HL-60/S4 treated with retinoic acid at 250 ng/mL for 4 days and 3 days (cell line): ENCODE data around the gene ATP8A2.
"Not testable (repeated sequence)": the region's sequence is repeated elsewhere in the genome, so short reads cannot be mapped to it uniquely, and the experiment has no call there.

Experiments
- in situ Hi-C: fragments of 300-500 bp; cut with MboI; formaldehyde crosslinking; loops from 2 replicates; pipeline ENCODE4 v1.7.0; 2022; ENCODE audit warnings: low sequenced_read_pairs

ATP8A2 gene

DNA sequence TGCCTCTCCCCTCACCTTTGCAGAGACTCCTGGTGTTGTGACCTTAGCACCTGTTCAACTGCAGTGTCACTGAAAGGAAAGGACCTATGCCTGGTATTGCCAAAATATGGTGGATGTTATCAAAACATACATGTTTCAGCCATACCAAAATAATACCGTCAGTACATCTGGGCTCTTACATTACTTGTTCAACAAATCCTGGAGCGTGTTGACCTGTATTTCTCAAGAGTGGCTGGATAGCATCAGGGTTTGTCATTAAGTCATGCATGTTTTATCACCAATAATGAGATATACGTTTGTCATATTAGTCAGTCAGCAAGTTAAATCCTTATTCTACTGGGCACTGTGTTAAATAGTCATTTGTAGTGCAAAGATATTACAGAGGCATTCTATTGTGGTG, 389.3 kb downstream of the ATP8A2 start:
- in situ Hi-C loops, result no loop called here

DNA sequence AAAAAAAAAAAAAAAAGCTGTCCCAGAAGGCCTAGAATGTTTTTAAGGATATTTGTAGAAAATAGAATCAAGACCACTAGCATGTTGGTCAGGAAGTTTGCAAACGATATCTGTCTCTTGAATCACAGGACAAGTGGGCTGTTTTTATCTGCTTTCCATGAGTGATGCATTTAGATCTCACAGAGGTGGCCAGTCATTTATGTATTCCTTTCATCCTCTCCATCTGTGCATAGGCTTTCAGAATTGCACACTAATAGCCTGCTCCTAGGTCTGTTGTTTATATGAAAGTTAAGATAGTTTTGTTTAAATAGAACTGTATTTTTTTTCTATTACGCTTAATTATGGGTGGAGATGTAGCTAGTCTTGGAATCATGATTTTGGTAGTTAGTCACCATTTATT, 390.5 kb downstream of the ATP8A2 start:
- in situ Hi-C loops, result no loop called here

DNA sequence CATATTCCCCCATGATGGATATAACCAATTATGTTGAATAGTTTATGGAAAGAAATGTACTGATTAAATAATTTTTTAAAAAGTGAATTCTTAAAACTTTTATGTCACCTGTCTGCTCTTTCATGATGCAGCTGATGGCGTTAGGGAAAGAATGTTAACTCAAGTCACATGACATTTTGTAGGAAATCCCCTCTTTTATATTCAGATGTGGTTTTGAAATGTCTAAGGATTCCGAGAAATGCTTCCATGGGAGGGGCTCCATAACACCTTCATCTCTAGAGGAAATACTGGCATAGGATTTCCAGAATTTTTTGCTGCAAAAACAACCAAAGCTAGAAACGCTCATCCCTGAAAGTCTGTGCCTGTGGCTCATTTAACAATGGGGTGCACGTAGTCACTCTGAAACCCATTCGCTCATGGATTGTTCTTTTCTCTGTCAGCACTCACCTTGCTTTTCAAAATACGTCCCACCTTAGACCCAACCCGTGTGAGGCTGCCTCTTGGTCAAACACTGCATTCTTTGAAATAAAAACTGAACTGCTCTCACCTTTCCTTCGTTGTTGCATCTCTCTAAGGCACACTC, 391.1 kb downstream of the ATP8A2 start:
- in situ Hi-C loops, result no loop called here

DNA sequence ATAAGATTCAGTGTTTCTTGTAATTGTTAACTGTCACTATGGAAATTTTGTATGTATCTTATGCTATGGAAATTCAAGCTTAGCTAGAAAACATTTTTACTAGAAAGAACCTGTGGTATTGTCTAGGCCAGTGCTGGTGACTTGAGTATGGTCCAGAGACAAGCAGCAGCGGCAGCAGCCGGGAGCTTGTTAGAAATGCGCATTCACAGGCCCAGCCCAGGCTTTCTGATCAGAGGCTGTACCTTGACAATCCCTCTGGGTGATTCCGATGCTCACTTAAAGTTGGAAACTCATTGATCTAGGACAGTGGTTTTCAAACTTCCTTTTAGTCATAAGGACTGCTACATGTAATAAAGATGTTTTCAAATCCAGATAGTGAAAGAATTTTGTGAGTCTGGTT, 392.6 kb downstream of the ATP8A2 start:
- in situ Hi-C loops, result no loop called here

DNA sequence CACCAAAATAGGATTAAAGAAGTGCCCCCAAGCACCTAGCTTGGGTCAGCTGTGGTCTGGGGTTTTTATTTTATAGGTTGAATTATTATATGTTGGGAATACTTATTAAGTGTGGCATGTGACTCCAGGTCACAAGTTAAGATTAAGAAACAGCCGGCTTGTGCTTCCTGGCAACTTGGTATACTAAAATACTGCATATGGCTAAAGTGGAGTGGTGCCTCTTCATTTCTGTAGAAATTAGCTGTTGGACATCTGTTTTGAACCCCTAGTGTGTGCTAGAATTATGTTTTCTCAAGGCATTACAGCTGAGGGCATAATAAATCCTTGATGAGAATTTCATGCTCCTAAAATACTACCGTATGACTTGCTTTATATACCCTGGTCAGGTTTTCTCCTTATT, 393.5 kb downstream of the ATP8A2 start:
- in situ Hi-C loops, result no loop called here

DNA sequence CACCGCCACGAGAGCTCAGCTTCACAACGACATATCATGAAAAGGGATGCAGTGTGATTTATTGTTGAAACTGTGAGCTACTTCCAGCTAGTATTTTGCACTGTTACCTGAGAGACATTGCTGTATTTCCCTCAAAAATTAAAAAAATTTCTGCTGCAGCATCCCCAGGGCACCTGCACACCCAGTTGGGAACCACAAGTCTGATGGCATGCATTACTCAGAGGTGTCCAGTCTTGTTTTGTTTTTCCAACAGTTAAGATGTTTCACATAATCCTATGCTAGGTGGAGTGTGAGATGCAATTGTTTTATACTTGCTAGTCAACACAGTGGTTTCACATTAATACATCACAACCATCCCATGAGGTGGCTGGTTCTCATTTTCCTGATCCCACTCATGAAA, 394.8 kb downstream of the ATP8A2 start:
- in situ Hi-C loops, result no loop called here

DNA sequence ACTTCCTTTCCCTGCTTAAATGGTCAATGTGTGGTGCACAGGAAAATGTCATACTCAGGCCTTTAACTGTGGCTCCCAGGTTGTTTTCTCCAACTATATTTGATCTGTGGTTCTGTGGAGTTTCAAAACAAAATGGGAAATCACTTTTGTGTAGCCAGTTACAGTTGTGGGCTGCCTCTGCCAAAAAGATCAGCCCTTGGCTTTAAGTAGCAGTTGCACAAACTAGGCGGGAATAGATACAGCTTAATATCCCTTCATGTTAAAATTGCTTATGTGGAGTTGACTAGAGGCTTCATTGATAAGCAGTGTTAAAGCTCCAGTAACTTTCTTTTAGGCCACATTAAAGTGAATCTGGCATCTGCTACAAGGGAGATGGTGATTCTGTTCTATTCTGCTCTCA, 395.2 kb downstream of the ATP8A2 start:
- in situ Hi-C loops, result no loop called here

DNA sequence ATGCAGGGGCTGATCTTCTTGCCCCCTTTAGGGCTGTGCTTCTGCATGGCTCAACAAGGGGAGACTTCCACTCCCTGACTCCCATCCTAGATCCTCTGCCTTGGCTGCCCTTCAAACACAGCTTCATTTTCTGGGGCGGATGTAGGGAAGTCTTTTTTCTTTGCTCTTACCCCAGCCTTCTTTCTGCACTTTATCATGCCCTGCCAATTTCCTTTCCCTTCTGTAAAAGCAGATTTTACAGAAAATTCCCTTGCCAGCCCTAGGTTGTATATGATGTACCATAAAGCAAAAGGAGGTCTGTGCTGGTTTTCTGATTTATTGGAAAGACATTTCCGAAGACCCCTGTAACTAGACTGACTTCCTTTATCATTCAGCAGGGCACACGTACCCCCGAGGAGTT, 396.6 kb downstream of the ATP8A2 start:
- in situ Hi-C loops, result no loop called here

DNA sequence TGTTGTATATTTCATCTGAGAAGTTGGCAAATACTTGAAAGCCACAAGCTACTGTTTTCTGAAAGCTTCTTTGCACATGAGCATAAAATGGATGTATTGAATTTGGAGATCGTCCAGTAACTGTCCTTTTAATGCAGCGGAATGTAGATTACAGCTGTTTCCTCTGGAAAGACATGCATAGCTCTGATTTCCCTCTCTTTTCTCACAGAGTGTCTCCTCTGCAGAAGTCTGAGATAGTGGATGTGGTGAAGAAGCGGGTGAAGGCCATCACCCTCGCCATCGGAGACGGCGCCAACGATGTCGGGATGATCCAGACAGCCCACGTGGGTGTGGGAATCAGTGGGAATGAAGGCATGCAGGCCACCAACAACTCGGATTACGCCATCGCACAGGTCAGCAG, 397.1 kb downstream of the ATP8A2 start:
- in situ Hi-C loops, result no loop called here

DNA sequence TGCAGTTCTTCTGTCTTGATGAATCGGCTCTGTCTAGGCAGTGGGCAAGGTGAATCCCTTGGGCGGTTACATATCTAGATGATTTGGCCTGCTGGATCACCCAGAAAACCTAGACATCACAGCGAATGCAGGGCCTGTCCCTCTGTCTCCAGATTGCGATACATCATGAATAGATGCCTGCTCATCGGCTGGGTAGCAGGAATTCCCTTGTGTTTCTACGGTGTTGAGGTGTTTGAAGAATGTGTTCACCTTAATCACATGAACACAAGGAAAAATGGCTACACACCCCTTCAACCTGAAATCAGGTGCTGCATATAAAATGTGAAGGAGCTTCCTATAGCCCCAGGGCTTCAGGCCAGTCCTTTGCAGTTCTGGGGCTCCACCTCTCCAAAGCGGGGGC, 398.8 kb downstream of the ATP8A2 start:
- in situ Hi-C loops, result no loop called here

DNA sequence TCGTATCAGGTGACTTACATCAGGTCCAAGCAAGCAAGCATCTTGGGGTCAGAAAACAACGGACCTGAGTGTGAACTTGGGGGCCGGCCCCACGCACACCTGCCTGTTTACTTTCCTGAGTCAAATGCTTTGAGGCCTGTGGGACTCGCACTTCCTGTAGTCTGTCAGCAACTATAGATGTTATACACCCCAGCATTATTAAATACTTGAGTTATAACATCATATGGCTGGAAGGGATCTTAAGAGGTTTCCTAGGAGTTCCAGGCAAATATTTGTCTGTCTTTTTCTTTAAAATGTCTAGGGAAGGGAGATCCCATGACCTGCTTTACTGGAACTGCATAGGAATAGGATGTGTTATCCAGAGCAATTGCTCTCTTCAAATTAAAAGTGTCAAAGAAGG, 399.4 kb downstream of the ATP8A2 start:
- in situ Hi-C loops, result no loop called here

DNA sequence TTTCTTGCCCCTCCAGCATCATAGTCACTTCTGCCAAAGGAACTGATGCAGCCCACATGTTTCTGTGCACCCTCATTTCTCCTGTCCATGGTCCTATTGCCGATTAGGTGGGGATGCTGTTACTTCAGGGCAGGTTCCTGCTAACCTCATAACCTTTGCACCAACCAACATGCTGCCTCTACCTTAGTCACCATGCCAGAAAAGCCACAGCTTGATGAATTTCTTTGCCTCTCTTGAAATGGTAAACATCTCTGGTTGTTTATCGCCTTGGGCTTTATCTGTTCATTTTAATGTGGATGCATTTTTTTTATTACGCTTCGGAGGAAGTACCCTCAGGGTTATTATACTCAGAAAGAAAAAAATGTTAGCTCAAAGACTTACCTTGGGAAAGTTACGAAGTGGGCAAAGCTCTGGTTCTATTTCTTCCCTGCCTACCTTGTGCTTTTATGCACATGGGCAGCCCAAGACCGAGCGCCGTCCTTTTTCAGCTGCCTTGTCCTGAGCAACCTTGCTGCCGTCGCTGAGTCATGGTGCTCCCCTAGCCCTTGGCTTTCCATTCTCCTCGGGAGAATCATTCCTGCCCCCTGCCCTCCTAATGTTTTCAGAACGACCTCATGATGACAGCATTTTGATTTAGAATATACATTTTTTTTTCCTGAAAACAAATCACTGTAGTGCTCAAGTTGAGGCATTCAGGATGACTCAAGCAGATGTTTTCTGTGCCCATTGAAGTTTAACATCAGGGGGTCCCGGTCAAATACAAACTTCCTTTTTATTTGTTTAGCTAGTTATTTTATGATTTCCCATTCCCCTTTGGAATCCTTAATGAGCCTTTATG, 400.1 kb downstream of the ATP8A2 start:
- in situ Hi-C loops, result no loop called here

DNA sequence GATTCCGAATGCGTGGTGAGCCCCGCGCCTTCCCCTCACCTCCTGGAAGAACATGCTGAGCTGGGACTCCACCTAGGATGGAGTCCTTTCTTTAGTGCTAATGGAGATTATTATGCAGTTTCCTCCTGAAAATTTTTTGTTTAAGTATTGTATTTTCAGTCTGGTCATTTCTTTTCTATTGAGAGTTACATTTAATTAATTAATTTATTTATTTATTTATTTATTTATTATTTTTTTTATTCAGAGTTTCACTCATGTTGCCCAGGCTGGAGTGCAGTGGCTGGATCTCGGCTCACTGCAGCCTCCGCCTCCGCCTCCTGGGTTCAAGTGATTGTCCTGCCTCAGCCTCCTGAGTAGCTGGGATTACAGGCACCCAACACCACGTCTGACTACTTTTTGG, 400.8 kb downstream of the ATP8A2 start:
- in situ Hi-C loops, result not testable (repeated sequence)

DNA sequence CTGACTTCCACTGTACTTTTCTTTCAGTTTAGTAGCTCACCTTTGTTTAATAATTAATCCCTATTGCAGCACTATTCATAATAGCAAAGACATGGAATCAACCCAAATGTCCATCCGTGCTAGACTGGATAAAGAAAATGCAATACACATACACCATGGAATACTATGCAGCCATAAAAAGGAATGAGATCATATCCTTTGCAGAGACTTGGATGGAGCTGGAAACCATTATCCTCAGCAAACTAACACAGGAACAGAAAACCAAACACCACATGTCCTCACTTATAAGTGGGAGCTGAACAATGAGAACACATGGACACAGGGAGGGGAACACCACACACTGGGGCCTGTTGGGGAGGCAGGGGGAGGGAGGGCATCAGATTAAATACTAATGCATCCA, 402.3 kb downstream of the ATP8A2 start:
- in situ Hi-C loops, result not testable (repeated sequence)

DNA sequence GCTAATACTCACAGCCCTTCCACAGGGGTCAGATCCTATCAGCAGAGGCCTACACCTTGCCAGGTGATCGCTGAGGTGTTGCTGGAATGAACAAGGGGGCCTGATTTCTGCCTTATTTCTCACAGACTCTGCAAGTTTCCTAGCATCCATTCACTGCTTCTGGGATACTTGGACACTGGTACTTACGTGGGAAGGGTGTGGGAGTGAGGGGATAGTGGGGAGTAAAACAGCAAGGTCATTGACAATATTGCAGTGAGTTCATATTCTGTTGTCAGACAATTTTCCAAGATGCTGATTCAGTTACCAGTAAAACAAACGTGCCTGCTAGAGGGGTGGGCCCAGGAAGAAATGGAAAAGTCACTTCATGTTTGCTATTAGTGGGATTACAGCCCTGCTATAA, 403.5 kb downstream of the ATP8A2 start:
- in situ Hi-C loops, result no loop called here

DNA sequence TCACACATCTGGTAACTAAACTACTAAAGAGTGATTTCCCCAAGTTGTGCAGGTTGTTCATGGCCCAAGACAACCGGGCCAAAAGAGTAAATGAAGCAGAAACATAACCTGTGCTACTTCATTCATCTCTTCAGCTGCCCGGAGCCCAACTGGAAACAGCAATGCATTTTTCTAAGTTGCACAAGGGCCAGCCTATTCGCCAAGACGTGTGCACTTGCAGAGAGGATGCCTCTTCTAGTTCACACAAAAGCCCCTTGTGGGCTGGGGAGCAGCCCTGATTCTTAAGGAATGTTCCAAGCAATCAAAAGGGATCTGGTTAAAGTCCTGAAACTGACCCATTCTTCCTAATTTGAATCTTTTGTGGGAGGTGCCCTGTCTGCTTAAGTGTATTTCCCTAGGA, 404.2 kb downstream of the ATP8A2 start:
- in situ Hi-C loops, result no loop called here

DNA sequence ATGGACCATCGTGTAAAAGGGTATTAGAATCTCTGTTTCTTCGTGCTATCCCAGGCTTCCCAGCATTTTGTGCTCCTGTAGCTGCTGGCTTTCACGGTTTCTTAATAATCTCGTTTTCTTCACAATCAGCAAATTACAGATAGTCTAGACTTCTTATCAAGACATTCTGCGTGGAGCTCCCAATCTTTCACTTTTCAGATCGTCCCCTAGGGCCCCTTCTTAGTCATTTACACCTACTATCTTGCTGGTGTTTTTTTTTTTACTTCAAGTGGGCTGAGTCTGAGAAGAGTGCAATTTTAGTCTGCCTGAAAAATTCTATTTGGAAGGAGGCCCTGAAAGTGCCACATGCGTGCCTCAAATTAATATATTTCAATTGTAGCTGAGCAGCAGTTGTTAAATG, 404.9 kb downstream of the ATP8A2 start:
- in situ Hi-C loops, result no loop called here

DNA sequence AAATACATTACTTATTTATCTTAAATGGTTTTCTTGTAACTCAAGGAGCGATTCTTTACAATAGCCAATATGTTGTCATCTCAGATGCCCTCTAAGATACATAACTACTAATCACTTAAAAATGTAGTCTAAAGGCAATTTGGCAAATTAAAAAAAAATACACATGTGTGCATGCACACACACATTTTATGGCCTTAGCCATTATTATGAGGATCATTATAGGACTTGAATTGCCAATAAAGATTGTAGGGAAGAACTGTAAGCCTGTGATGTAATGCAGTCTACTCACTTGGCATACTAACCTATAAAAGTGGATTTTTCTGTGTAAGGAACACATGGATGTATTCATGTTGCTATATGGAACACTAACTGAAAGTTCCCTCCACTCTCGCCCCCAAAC, 405.7 kb downstream of the ATP8A2 start:
- in situ Hi-C loops, result no loop called here

DNA sequence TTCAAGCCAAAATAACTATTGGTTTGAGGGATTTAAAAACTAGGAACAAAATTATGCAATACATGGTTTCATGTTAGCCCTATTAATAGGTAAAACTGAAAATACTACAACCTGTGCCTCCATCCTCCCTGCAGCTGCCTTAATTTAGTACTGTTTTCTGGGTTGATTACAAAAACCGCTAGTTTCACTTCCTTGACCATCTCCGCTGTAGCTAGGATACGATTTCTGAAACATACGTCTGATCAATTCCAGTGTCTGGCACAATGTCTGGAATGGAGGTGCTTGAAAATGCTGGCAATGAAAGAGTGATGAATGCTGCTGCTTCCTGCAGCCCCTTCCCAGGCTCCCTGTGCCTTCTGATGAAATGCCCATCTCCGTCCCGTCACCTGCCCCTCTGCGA, 406.6 kb downstream of the ATP8A2 start:
- in situ Hi-C loops, result no loop called here

DNA sequence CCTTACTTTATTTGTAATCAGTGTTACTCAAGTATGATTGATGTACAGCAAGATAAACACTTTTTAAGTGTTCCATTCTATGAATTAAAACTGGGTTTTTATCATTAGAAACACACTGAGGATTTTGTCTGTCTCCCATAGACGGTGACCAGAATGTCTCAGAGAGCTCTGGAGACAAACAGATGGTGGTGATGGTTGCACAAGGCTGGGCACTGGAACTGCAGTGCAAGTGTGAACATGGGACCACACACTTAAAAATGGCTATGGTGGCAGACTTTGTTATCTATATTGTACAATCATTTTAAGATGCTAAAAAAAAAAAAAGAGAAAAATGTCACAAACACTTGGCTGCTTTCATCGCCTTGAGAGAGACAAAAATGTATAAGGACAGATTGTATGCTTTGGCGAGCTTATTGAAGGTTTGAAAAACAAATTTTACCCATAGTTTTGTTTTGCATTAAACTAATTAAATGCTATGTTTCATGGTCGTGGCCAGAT, 407.1 kb downstream of the ATP8A2 start:
- in situ Hi-C loops, result no loop called here

DNA sequence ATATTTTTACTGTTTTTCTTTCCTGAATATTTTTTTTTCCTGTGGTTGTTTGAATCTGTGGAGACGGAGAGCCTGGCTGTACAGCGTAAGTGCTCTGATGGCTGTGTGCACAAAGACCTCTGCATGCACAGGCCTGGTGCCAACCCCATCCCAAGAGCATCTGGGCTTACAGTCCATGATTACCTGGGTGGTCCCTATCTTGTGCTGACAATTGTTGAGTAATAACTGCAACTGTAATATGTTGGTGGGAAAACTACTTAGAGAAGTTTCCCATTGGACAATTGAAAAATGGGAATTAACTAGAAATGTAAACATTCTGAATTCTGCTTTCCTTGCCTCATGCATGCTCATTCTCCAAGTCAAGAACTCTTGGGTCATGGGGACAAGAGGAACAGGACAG, 411.3 kb downstream of the ATP8A2 start:
- in situ Hi-C loops, result no loop called here

DNA sequence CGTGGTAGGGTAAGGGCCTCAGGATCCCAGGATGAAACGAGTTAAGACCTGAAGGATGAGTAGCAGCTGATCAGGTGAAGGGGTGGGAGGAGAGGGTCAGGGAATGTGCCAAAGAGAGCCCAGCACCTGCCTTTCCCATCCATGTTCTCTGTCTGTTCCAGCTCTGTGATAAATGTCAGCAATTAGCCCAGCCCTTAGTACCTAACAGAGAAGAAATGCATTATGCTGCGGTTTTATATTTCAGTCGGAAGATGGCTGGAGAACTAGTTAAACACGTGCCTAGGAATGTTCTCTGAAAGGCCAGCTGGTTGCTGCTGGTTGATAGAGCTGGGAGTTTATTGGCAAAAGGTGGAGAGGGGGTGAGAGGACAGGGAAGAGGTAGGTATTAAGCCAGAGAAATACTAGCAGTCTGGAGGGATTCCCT, 411.8 kb downstream of the ATP8A2 start:
- in situ Hi-C loops, result no loop called here

DNA sequence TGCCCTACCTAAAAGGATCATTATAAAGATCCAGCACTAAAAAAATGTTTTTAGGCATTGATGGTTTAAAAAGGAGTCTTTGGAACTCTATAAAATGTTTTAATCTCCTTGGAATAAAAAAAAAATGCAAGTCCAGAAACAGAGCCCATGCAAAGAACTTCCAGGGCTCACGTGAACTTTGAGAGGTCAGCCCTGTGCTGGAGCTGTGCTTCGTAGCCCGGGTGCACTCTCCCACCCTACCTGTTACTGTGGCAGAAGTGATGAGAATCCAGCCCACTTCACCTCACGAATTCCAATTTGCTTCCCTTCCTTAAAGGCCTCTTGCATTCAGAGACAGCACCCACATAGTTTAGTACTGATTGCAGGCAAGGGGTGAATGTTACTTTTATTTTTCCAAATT, 412.3 kb downstream of the ATP8A2 start:
- in situ Hi-C loops, result no loop called here
